Transverse colon (tissue), 4 donors: ENCODE measurements around the gene ZNF844. TPM values are rescaled to one million over a fixed set of nuclear protein-coding genes. Genes with fewer than 3 reads are reported as not detected.

Source experiments
- DNase-seq: peaks from one replicate; pipeline ENCODE4 v3.0.0-alpha.2; 2019
- H3K27ac ChIP-seq, 4 donors: fragments of 200-600 bp; sonication (generic); 2 replicates each; pipeline ENCODE4 v1.5.1; 2016 to 2018; ENCODE audit warnings: inconsistent platforms in 4 of 4
- H3K27me3 ChIP-seq: fragments of 200-600 bp; sonication (generic); 2 replicates; pipeline ENCODE4 v1.5.1; 2017; ENCODE audit warnings: inconsistent platforms
- H3K36me3 ChIP-seq, 4 donors: fragments of 200-600 bp; sonication (generic); 2 replicates each; pipeline ENCODE4 v1.5.1; 2017 to 2019; ENCODE audit warnings: inconsistent platforms in 4 of 4
- H3K4me1 ChIP-seq, 4 donors: fragments of 200-600 bp; sonication (generic); 2 replicates each; pipeline ENCODE4 v1.5.1; 2017 to 2020; ENCODE audit warnings: inconsistent platforms in 4 of 4
- H3K4me3 ChIP-seq, 4 donors: fragments of 200-600 bp; sonication (generic); 1 replicate in 1 of 4; 2 replicates in 3 of 4; pipeline versions ENCODE4 v1.5.1 to v1.6.1; 2017 to 2019; ENCODE audit warnings: inconsistent platforms in 4 of 4
- H3K9me3 ChIP-seq, 2 donors: fragments of 200-600 bp; sonication (generic); 2 replicates each; pipeline ENCODE4 v1.5.1; 2017 to 2019; ENCODE audit warnings: inconsistent platforms in 2 of 2
- CTCF ChIP-seq, 5 experiments: fragments of 200-600 bp in 3 of 5; fragments of 450-650 bp in 2 of 5; sonication (generic) in 3 of 5; IDR thresholded peaks; 1 replicate in 2 of 5; 2 replicates in 3 of 5; pipeline ENCODE4 v1.5.1; 2016 to 2017; ENCODE audit warnings: antibody characterized with exemption in 5 of 5, inconsistent platforms in 3 of 5, mild to moderate bottlenecking in 2 of 5, moderate library complexity in 1 of 5
- EP300 ChIP-seq: sonication (generic); formaldehyde crosslinking; IDR thresholded peaks from one replicate; pipeline ENCODE4 v1.6.1; 2017; ENCODE audit warnings: antibody characterized with exemption, low read depth
- POLR2A ChIP-seq: fragments of 450-650 bp; IDR thresholded peaks from one replicate; pipeline ENCODE4 v1.6.1; 2016; ENCODE audit warnings: antibody characterized with exemption, mild to moderate bottlenecking, moderate library complexity
- POLR2AphosphoS5 ChIP-seq, 3 donors: sonication (generic); formaldehyde crosslinking; IDR thresholded peaks; one replicate each; pipeline ENCODE4 v1.6.1; 2016; ENCODE audit warnings: antibody characterized with exemption in 3 of 3
- WGBS, 2 donors: methylation state at CpG; one replicate each; pipeline ENCODE4 v1.1.5; 2018; ENCODE audit warnings: low coverage in 1 of 2; 5-methylcytosine and 5-hydroxymethylcytosine counted together
- in situ Hi-C, 4 donors: fragments of 200-750 bp; cut with MboI; loops; one replicate each; pipeline versions ENCODE4 v1.15.0 to v1.15.1; 2017; ENCODE audit warnings: low sequenced_read_pairs in 3 of 4, low pct_ligation_motif_present in 1 of 4, low pct_unique_long_range_greater_than_20kb in 1 of 4
- intact Hi-C: fragments of 100-400 bp; cut with DNase I; formaldehyde crosslinking; loops from one replicate; pipeline ENCODE4 v1.15.1; 2023; ENCODE audit warnings: low total_unique reads
- total RNA-seq, 4 donors: library from RNA; depleted of rRNA; stranded (reverse); fragments of >200 nt; gene quantifications; one replicate each; pipeline ENCODE4 v1.1.0, GENCODE V29; 2016

Gene ZNF844
- total RNA-seq, 4 donors from 2014 or later = 8.6 to 15.3 (median 12.5) TPM

- no peaks in the 10 kb centered on the region for H3K27me3 ChIP-seq
- no peaks in the 10 kb centered on the region for H3K9me3 ChIP-seq
- TF ChIP-seq EP300 (no peak), POLR2A (no peak), CTCF (IDR thresholded peaks at IDR 0.05) (no peak), POLR2AphosphoS5 (IDR thresholded peaks at IDR 0.05) (no peak)
- WGBS, 2 donors = 38 to 53% methylated on average over 4 to 8 of the region's 8 CpGs
- H3K36me3 ChIP-seq = no peaks in the 10 kb centered on the region
- peak overlapping the region in 3 of 4 donors; percentile 81 to 85 (median 85) for H3K27ac ChIP-seq
- intact Hi-C loops = no loop called here
- H3K4me3 ChIP-seq = peak overlapping the region in 3 of 4 donors; percentile 66 to 94 (median 81)
- H3K4me1 ChIP-seq = peaks cover 0 to 23% (median 7%) of the 10 kb centered on the region in 4 donors
- DNase-seq = no peak
- in situ Hi-C loops = no loop called here
Observed at GRCh38 chr19:12034620-12035019, 29.9 kb upstream of the ZNF844 start.

- Histone ChIP-seq H3K36me3 (no peaks in the 10 kb centered on the region), H3K27me3 (no peaks in the 10 kb centered on the region), H3K27ac (peak within 1 kb of the TSS; percentile 81 to 85 (median 84)), H3K4me1 (peaks cover 0 to 23% (median 7%) of the 10 kb centered on the region in 4 donors), H3K9me3 (no peaks in the 10 kb centered on the region), H3K4me3 (peak within 1 kb of the TSS; percentile 66 to 94 (median 75))
- peak; percentile 47 to 66 (median 61) for TF ChIP-seq POLR2AphosphoS5 (IDR thresholded peaks at IDR 0.05)
- peak; percentile 43 for TF ChIP-seq POLR2A
- no peak for TF ChIP-seq EP300
- TF ChIP-seq CTCF (IDR thresholded peaks at IDR 0.05) = peak in 1 of 5 experiments; percentile 11
- intact Hi-C loops = no loop called here
- in situ Hi-C loops = no loop called here
- 4% methylated on average over 48 of the region's 68 CpGs; no CpG with 5 or more reads in 1 of the 2 donors for WGBS, 2 donors
- peak; percentile 96 for DNase-seq
Observed at GRCh38 chr19:12035220-12036172, 29.0 kb upstream of the ZNF844 start, which contains the start of gene ZNF433. Gene ZNF433, minus strand, starts transcription at chr19:12035679. Its CDS starts 140 bp downstream, at chr19:12035539.

DNA sequence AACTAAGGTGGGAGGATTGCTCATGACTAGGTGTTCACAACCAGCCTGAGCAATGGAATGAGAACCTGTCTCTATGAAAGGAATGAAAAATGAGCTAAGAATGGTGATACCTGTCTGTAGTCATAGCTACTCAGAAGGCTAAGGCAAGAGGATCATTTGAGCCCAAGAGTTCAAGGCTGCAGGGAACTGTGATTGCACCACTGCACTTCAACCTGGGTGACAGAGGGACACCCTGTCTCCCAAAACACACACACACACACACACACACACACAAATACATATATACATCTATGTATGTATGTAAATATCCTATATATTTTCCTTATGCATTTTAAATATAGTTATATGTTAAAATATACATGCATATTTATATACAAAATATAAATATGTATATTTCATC is 21.6 kb upstream of the ZNF844 start:
- no peak overlapping the region for H3K4me3 ChIP-seq
- no peak for DNase-seq
- no peak for TF ChIP-seq POLR2A
- TF ChIP-seq POLR2AphosphoS5 (IDR thresholded peaks at IDR 0.05) = no peak
- TF ChIP-seq EP300 = no peak
- no peak for TF ChIP-seq CTCF (IDR thresholded peaks at IDR 0.05)
- H3K36me3 ChIP-seq = peaks cover 0 to 6% (median 3%) of the 10 kb centered on the region in 4 donors
- H3K9me3 ChIP-seq = peaks cover 29 to 35% of the 10 kb centered on the region in 2 donors
- in situ Hi-C loops = no loop called here
- H3K27ac ChIP-seq = no peak overlapping the region
- intact Hi-C loops = no loop called here
- no peaks in the 10 kb centered on the region for H3K27me3 ChIP-seq
- H3K4me1 ChIP-seq = no peaks in the 10 kb centered on the region

DNA sequence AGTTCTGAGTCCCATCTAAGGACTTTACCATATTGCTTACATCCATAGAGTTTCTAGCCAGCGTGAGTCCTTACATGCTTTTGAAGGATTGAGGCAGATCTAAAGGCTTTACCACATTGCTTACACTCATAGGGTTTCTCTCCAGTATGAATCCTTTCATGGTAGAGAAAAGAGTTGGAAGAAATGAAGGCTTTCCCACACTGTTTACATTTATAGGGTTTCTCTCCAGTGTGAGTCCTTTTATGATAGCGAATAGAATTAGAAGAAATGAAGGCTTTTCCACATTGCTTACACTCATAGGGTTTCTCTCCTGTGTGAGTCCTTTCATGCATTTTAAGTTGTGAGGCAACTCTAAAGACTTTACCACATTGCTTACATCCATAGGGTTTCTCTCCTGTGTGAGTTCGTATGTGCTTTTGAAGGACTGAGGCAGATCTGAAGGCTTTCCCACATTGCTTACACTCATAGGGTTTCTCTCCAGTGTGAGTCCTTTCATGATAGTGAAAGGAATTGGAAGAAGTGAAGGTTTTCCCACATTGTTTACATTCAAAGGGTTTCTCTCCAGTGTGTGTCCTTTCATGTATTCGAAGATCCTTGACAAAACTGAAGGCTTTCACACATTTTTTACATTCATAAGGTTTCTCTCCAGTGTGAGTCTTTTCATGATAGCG is 20.6 kb upstream of the ZNF844 start:
- no peak for TF ChIP-seq EP300
- TF ChIP-seq POLR2AphosphoS5 (IDR thresholded peaks at IDR 0.05) = no peak
- H3K27ac ChIP-seq = no peak overlapping the region
- DNase-seq = no peak
- intact Hi-C loops = no loop called here
- no peak overlapping the region for H3K4me3 ChIP-seq
- 94 to 95% methylated on average over 5 of the region's 5 CpGs for WGBS, 2 donors
- peaks cover 0 to 6% (median 3%) of the 10 kb centered on the region in 4 donors for H3K36me3 ChIP-seq
- in situ Hi-C loops = no loop called here
- no peaks in the 10 kb centered on the region for H3K27me3 ChIP-seq
- peaks cover 29 to 35% of the 10 kb centered on the region in 2 donors for H3K9me3 ChIP-seq
- no peaks in the 10 kb centered on the region for H3K4me1 ChIP-seq
